LNCaP clone FGC (cell line): ENCODE results near the gene HDAC4.
"Not testable (repeated sequence)": the region's sequence is repeated elsewhere in the genome, so short reads cannot be mapped to it uniquely, and the experiment has no call there.

Source experiments
- DNase-seq: peaks from one replicate; pipeline ENCODE4 v3.0.0-alpha.2; 2011; ENCODE audit warnings: low read depth
- H3K4me3 ChIP-seq: 2 replicates; pipeline ENCODE4 v1.5.1; 2011; ENCODE audit warnings: mild to moderate bottlenecking, low read depth, low read length, control low read depth
- TF ChIP-seq, protein P1 (sequence below): IDR thresholded peaks from 2 replicates; pipeline ENCODE4 v1.5.1; 2012; ENCODE audit warnings: mild to moderate bottlenecking; ENCODE audit not compliant: control insufficient read depth, insufficient read depth; ENCODE audit errors: extremely low read depth

HDAC4 gene

GRCh38 chr2:239178954-239179353 lies 221.9 kb downstream of the HDAC4 start:
- TF ChIP-seq, protein P1, sequence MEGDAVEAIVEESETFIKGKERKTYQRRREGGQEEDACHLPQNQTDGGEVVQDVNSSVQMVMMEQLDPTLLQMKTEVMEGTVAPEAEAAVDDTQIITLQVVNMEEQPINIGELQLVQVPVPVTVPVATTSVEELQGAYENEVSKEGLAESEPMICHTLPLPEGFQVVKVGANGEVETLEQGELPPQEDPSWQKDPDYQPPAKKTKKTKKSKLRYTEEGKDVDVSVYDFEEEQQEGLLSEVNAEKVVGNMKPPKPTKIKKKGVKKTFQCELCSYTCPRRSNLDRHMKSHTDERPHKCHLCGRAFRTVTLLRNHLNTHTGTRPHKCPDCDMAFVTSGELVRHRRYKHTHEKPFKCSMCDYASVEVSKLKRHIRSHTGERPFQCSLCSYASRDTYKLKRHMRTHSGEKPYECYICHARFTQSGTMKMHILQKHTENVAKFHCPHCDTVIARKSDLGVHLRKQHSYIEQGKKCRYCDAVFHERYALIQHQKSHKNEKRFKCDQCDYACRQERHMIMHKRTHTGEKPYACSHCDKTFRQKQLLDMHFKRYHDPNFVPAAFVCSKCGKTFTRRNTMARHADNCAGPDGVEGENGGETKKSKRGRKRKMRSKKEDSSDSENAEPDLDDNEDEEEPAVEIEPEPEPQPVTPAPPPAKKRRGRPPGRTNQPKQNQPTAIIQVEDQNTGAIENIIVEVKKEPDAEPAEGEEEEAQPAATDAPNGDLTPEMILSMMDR, result no peak
- DNase-seq, result no peak
- no peak overlapping the region for H3K4me3 ChIP-seq

DNA sequence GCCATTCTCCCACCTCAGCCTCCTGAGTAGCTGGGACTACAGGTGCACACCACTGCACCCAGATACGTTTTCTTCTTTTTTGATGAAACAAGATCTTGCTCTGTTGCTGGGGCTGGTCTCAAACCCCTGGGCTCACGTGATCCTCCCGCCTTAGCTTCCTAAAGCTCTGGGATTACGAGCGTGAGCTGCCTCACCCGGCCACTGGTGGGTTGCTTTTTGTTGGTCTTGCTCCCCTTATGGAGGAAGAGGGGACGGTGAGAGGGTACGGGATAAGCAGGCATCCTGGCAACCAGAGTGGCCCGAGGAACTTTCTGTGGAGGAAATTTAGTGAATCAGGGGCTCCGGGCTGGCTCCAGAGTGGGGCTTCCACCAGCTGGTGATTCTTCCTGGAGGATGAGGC lies 222.3 kb downstream of the HDAC4 start:
- TF ChIP-seq, protein P1, result no peak
- no peak for DNase-seq
- H3K4me3 ChIP-seq, result no peak overlapping the region

GRCh38 chr2:239177908-239178307 lies 222.9 kb downstream of the HDAC4 start:
- TF ChIP-seq, protein P1, result no peak
- no peak for DNase-seq
- H3K4me3 ChIP-seq, result no peak overlapping the region

- no peak overlapping the region for H3K4me3 ChIP-seq
- DNase-seq, result no peak
- TF ChIP-seq, protein P1, result no peak
These were observed 223.5 kb downstream of the HDAC4 start for GRCh38 chr2:239177325-239177724.

GRCh38 chr2:239176138-239176803 lies 224.5 kb downstream of the HDAC4 start:
- DNase-seq, H3K4me3 ChIP-seq: not testable (repeated sequence)

GRCh38 chr2:239175181-239175580 lies 225.6 kb downstream of the HDAC4 start:
- no peak for DNase-seq
- TF ChIP-seq, protein P1, result no peak
- no peak overlapping the region for H3K4me3 ChIP-seq

- TF ChIP-seq, protein P1, result no peak
- no peak for DNase-seq
- H3K4me3 ChIP-seq, result no peak overlapping the region
These were observed 227.5 kb downstream of the HDAC4 start for GRCh38 chr2:239173301-239173700.
